Measurements from ENCODE around the gene MUS81.

Gene MUS81

DNA sequence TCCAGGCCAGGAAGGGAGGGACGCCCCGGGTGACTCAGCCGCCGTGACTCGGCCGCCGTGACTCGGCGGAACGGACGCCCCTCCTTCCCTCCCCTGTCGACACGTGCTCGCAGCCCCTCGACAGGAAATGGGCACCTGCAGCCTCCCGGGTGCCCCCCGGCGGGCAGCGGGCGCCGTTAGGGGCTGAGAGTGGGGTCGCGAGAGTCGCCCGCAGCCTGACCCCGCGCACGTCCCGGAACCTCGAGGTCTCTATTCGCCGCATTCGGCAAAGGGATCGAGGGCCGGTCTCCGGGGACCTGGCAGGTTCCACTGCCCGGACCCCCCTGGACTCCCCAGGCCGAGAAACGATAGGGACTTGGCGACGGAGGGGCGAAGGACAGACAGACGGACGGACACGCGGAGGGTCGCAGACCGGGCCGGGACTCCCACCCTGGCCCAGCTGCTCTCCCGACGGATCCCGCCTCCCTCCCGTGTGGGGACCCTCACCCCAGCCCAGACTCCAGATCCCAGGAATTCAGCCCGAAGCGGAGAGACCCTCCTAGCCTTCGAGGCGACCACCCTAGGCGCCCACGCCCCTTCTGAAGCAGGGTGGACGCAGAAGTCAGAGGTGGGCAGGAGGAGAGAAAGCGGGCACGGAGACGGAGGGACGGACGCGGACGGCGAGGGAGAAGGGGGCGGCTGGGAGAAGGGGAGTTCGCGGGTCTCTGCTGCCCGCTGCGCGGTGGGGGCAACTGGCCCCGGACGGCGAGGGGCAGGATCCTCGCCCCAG, 39.3 kb downstream of the MUS81 start:
- peak; percentile 58 for DNase-seq (ENCODE audit: extremely low spot score)
- TF ChIP-seq CTCF (IDR thresholded peaks at IDR 0.05; ENCODE audit: control extremely low read depth, extremely low read depth, low read depth, missing control alignments) = no peak
- POLR2A ChIA-PET = interaction anchor here (2.3 kb wide), 1 partner anchor 9 kb away, joined by 10 read pairs; the partner anchor contains the start of gene CCDC85B

DNA sequence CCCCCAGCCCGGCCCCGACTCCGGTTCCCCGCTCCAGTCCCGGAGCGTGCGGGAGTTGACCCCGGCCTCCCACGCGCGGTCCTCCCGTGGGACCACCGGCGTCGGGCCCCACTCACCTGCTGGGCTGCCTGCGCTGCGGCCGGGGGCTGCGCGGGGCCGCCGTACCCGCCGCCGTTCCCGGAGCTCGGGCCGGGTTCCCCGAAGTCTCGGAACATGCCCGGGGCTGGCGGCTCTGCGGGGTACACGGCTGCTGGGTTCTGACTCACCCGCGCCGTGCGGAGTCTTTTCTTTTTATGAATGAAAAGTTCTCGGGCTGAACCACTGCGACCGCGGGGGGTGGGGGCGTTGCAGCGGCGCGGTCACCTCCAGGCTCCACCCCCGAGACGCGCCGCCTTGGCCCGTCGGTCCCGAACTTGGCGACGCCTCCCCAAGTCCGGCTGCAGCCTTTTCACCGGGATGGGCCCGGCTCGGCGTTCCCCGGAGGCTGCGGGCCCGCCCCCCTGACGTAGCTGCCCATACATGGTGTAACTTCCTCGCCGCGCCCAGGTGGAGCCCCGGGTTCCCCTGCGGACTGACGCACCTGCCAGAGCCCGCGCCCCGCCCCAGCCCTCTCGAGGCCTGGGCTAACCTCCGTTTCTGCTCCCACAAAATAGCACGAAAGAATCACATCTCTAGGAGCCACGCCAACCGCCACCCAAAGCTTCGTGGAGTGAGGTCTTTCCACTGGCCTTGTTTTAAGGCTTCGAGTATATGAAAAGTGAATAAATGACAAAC, 40.1 kb downstream of the MUS81 start, which contains the start of gene FOSL1:
TSS of gene FOSL1 (minus strand) at position 264 of the 774 bp plus-strand sequence. CDS start at position 215, 49 bp downstream.
- CTCF ChIA-PET = interaction anchor here (1.0 to 8.0 kb wide), 7 partner anchors 9 to 88 kb away, joined by 3 to 80 read pairs (median 5); partner anchors contain the start of genes CCDC85B, FIBP and MUS81
- no peak for TF ChIP-seq CTCF (IDR thresholded peaks at IDR 0.05; ENCODE audit: control extremely low read depth, extremely low read depth, low read depth, missing control alignments)
- peak; percentile 93 for DNase-seq (ENCODE audit: extremely low spot score)
- POLR2A ChIA-PET = interaction anchor here (1.0 to 2.3 kb wide), 2 partner anchors 9 to 79 kb away, joined by 3 to 10 read pairs; partner anchors contain the start of gene CCDC85B

More for the DNA sequence above, 39.3 kb downstream of the MUS81 start:
- CTCF ChIA-PET = interaction anchor here (1.6 to 14.6 kb wide), 6 partner anchors 8 to 120 kb away, joined by 4 to 199 read pairs (median 20); partner anchors contain the start of genes CCDC85B, CTSW and FIBP

DNA sequence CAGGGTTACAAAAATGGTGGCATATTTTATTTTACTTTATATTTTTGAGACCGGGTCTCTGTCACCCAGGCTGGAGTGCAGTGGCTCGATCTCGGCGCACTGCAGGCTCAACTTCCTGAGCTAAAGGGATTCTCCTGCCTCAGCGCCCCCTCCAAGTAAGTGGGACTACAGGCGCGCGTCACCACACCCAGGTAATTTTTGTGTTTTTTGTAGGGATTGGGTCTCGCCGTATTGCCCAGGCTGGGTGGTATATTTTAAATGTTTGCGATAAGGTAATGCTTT, 40.6 kb downstream of the MUS81 start:
- ChIA-PET CTCF (interaction anchor here (1.0 to 8.0 kb wide), 8 partner anchors 8 to 88 kb away, joined by 3 to 80 read pairs (median 5); partner anchors contain the start of genes CCDC85B, FIBP and MUS81), POLR2A (interaction anchor here (1.0 to 2.3 kb wide), 2 partner anchors 10 to 78 kb away, joined by 3 to 10 read pairs; partner anchors contain the start of gene CCDC85B)
- TF ChIP-seq CTCF (IDR thresholded peaks at IDR 0.05; ENCODE audit: control extremely low read depth, extremely low read depth, low read depth, missing control alignments) = no peak

GRCh38 chr11:65903068-65903481, 42.8 kb downstream of the MUS81 start:
- TF ChIP-seq CTCF (IDR thresholded peaks at IDR 0.05; ENCODE audit: control extremely low read depth, extremely low read depth, low read depth, missing control alignments) = no peak
- POLR2A ChIA-PET = no interaction called here
- no peak for DNase-seq (ENCODE audit: extremely low spot score)
- CTCF ChIA-PET = interaction anchor here (0.9 to 8.0 kb wide), 3 partner anchors 10 to 18 kb away, joined by 3 to 80 read pairs (median 29); partner anchors contain the start of genes CCDC85B and FIBP

More for the DNA sequence above, 40.6 kb downstream of the MUS81 start:
- no peak for DNase-seq (ENCODE audit: extremely low spot score)

- no peak for DNase-seq (ENCODE audit: extremely low spot score)
- ChIA-PET CTCF (interaction anchor here (4.8 to 8.0 kb wide), 2 partner anchors 12 to 18 kb away, joined by 29 to 80 read pairs; partner anchors contain the start of genes CCDC85B and FIBP), POLR2A (no interaction called here)
- TF ChIP-seq CTCF (IDR thresholded peaks at IDR 0.05; ENCODE audit: control extremely low read depth, extremely low read depth, low read depth, missing control alignments) = no peak
Measured at GRCh38 chr11:65903715-65904114, 43.5 kb downstream of the MUS81 start.

GRCh38 chr11:65906602-65907001, 46.4 kb downstream of the MUS81 start:
- no peak for DNase-seq (ENCODE audit: extremely low spot score)
- ChIA-PET POLR2A (no interaction called here), CTCF (interaction anchor here (1.2 to 8.0 kb wide), 5 partner anchors 11 to 47 kb away, joined by 3 to 80 read pairs (median 5); partner anchors contain the start of genes CCDC85B and FIBP)
- no peak for TF ChIP-seq CTCF (IDR thresholded peaks at IDR 0.05; ENCODE audit: control extremely low read depth, extremely low read depth, low read depth, missing control alignments)
